Upper lobe of left lung (tissue), 4 donors: ENCODE measurements around the gene FLNC.

Experiments used
- POLR2A ChIP-seq, 4 donors: fragments of 450-650 bp; IDR thresholded peaks; one replicate each; pipeline ENCODE4 v1.5.1; 2016 to 2017; ENCODE audit warnings: antibody characterized with exemption in 4 of 4, mild to moderate bottlenecking in 2 of 4
- TF ChIP-seq, protein P1 (sequence below), 6 experiments: fragments of 450-650 bp in 4 of 6; fragments of 200-600 bp in 2 of 6; sonication (generic) in 2 of 6; IDR thresholded peaks; one replicate each; pipeline ENCODE4 v1.5.1; 2016 to 2019; ENCODE audit warnings: antibody characterized with exemption in 6 of 6

DNA sequence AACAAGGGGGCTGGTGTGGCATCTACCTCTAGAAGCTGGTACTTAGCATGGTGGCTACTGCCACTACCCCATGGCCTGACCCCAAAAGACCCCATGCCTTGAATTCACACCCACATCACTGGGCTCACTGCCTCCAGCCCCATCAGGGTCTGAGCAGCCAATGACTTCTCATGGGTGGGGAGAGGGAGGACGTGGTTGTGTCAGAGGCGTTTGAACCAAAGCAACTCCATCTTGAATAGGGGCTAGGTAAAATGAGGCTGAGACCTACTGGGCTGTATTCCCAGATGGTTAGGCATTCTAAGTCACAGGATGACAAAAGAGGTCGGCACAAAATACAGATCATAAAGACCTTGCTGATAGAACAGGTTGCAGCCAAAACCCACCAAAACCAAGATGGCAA, 65.1 kb downstream of the FLNC start:
- TF ChIP-seq, protein P1, sequence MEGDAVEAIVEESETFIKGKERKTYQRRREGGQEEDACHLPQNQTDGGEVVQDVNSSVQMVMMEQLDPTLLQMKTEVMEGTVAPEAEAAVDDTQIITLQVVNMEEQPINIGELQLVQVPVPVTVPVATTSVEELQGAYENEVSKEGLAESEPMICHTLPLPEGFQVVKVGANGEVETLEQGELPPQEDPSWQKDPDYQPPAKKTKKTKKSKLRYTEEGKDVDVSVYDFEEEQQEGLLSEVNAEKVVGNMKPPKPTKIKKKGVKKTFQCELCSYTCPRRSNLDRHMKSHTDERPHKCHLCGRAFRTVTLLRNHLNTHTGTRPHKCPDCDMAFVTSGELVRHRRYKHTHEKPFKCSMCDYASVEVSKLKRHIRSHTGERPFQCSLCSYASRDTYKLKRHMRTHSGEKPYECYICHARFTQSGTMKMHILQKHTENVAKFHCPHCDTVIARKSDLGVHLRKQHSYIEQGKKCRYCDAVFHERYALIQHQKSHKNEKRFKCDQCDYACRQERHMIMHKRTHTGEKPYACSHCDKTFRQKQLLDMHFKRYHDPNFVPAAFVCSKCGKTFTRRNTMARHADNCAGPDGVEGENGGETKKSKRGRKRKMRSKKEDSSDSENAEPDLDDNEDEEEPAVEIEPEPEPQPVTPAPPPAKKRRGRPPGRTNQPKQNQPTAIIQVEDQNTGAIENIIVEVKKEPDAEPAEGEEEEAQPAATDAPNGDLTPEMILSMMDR (IDR thresholded peaks at IDR 0.05): no peak
- no peak for TF ChIP-seq POLR2A (IDR thresholded peaks at IDR 0.05)
